Body of pancreas (tissue), 4 donors: ENCODE data around the gene TMEM233. TPM values are rescaled to one million over a fixed set of nuclear protein-coding genes. Genes with fewer than 3 reads are reported as not detected.

Experiments
- ATAC-seq: fragments of 150-250 bp; one replicate; pipeline ENCODE4 v1.9.1; 2016
- DNase-seq, 4 donors: peaks; one replicate each; pipeline ENCODE4 v3.0.0-alpha.2; 2019
- H3K27ac ChIP-seq, 4 donors: fragments of 200-600 bp; sonication (generic); 1 replicate in 3 of 4; 2 replicates in 1 of 4; pipeline versions ENCODE4 v1.5.1 to v1.6.1; 2016 to 2019; ENCODE audit warnings: mild to moderate bottlenecking in 1 of 4, mixed read lengths in 1 of 4, moderate library complexity in 1 of 4
- H3K27me3 ChIP-seq, 2 donors: fragments of 200-600 bp; sonication (generic); one replicate each; pipeline ENCODE4 v1.6.0; 2016; ENCODE audit warnings: mild to moderate bottlenecking in 1 of 2
- H3K36me3 ChIP-seq, 2 donors: fragments of 200-600 bp; sonication (generic); replicated peaks in 1 of 2; 2 replicates each; pipeline ENCODE4 v1.5.1; 2016; ENCODE audit warnings: low read depth in 2 of 2; ENCODE audit not compliant: insufficient read depth in 1 of 2
- H3K4me1 ChIP-seq: fragments of 200-600 bp; sonication (generic); one replicate; pipeline ENCODE4 v1.6.0; 2016
- H3K4me3 ChIP-seq, 2 donors: fragments of 200-600 bp; sonication (generic); 1 replicate in 1 of 2; 2 replicates in 1 of 2; pipeline ENCODE4 v1.5.1; 2016 to 2019
- H3K9me3 ChIP-seq, 3 donors: fragments of 200-600 bp; sonication (generic); 1 replicate in 2 of 3; 2 replicates in 1 of 3; pipeline ENCODE4 v1.5.1; 2016
- POLR2A ChIP-seq, 3 donors: fragments of 450-650 bp; IDR thresholded peaks; one replicate each; pipeline ENCODE4 v1.6.1; 2016; ENCODE audit warnings: antibody characterized with exemption in 3 of 3, mild to moderate bottlenecking in 2 of 3
- WGBS, 2 donors: methylation state at CpG; one replicate each; pipeline ENCODE4 v1.1.5; 2017; 5-methylcytosine and 5-hydroxymethylcytosine counted together
- intact Hi-C: fragments of 100-400 bp; cut with DNase I; formaldehyde crosslinking; loops from one replicate; pipeline ENCODE4 v1.15.1; 2023
- total RNA-seq, 2 donors: library from RNA; depleted of rRNA; stranded (reverse); fragments of >200 nt; gene quantifications; one replicate each; pipeline ENCODE4 v1.1.0, GENCODE V29; 2016
- TF ChIP-seq, protein P1 (sequence below), 7 experiments: fragments of 450-650 bp in 4 of 7; fragments of 200-600 bp in 3 of 7; sonication (generic) in 3 of 7; IDR thresholded peaks; one replicate each; pipeline ENCODE4 v1.5.1; 2016 to 2019; ENCODE audit warnings: antibody characterized with exemption in 7 of 7

Gene TMEM233
- total RNA-seq, 2 donors from 2014 or later: under 0.01 TPM; not detected in 1

DNA sequence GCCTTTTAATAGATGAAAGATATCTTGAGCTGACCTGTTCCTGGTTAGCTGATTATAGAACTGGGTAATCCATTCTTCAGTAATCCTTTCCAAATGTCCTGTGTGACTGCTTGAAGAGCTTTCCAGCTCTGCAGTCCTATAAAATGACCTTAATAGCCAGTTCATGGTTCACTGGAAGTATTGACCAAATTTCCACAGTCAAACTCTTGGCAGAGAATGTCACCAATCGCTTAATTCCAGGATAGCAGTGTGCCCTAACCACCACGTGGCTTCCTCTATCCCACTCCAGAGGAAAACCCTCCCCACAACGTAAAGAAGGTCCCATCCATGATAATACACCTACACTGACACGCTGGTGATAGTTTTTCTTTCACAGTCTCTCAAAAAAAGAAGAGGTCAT is 91.8 kb downstream of the TMEM233 start:
- 66 to 72% methylated on average over 4 of the region's 4 CpGs for WGBS, 2 donors

DNA sequence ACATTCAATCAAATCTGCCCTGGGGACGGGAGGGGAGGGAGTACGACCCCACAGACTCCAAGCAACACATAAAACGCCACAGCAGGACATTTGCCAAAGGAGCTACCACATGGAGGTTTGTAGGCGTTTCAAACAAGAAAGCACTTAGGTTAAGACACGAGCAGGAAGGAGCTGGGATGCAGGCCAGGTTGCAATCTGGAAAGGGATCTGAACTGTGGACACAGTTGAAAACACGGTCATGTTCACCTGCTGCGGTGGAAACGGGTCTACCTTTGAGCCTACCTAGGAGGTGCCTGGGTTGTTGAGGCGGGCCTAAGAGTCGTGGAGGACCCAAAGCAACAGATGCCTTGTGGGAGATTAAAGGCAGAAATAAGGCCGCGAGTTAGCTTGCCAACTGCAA is 92.8 kb downstream of the TMEM233 start:
- no peak overlapping the region for H3K4me3 ChIP-seq
- H3K4me1 ChIP-seq: peaks cover 28% of the 10 kb centered on the region
- H3K27ac ChIP-seq: no peak overlapping the region
- no peaks in the 10 kb centered on the region for H3K27me3 ChIP-seq
- no peak for ATAC-seq
- intact Hi-C loops: no loop called here
- no peaks in the 10 kb centered on the region for H3K9me3 ChIP-seq
- no peaks in the 10 kb centered on the region for H3K36me3 ChIP-seq
- DNase-seq: no peak
- WGBS, 2 donors: 48 to 57% methylated on average over 10 to 12 of the region's 12 CpGs
- TF ChIP-seq, protein P1, sequence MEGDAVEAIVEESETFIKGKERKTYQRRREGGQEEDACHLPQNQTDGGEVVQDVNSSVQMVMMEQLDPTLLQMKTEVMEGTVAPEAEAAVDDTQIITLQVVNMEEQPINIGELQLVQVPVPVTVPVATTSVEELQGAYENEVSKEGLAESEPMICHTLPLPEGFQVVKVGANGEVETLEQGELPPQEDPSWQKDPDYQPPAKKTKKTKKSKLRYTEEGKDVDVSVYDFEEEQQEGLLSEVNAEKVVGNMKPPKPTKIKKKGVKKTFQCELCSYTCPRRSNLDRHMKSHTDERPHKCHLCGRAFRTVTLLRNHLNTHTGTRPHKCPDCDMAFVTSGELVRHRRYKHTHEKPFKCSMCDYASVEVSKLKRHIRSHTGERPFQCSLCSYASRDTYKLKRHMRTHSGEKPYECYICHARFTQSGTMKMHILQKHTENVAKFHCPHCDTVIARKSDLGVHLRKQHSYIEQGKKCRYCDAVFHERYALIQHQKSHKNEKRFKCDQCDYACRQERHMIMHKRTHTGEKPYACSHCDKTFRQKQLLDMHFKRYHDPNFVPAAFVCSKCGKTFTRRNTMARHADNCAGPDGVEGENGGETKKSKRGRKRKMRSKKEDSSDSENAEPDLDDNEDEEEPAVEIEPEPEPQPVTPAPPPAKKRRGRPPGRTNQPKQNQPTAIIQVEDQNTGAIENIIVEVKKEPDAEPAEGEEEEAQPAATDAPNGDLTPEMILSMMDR (IDR thresholded peaks at IDR 0.05): no peak
- TF ChIP-seq POLR2A (IDR thresholded peaks at IDR 0.05): no peak

More for the DNA sequence above, 91.8 kb downstream of the TMEM233 start:
- peak overlapping the region in 3 of 4 donors; percentile 7 to 63 (median 54) for H3K27ac ChIP-seq
- peaks cover 28% of the 10 kb centered on the region for H3K4me1 ChIP-seq
- no peak for TF ChIP-seq POLR2A (IDR thresholded peaks at IDR 0.05)
- TF ChIP-seq, protein P1 (IDR thresholded peaks at IDR 0.05): no peak
- H3K4me3 ChIP-seq: no peak overlapping the region
- H3K36me3 ChIP-seq: peaks cover 1 to 5% of the 10 kb centered on the region in 2 donors
- H3K27me3 ChIP-seq: no peaks in the 10 kb centered on the region
- ATAC-seq (no peak), DNase-seq (no peak)
- intact Hi-C loops: no loop called here
- no peaks in the 10 kb centered on the region for H3K9me3 ChIP-seq

DNA sequence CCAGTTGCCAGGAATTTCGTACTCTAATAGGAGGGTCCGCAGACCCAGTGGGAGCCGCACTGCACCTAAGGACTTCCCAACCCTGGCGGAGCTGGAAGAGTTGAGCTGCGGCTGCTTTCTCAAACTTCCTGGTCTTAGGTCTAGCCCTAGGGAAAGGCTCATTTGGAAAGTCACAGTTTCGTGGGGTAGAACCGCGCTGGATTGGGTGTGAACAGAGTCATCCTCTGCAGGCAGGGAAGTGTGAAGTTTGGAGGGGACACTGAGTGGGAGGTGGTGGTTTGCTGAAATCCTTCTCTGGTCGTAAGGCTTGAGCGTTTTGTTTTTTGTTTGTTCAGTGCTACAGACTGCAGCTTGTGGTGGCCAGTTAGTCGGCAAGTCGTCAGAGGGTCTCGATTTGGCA is 93.2 kb downstream of the TMEM233 start:
- TF ChIP-seq, protein P1 (IDR thresholded peaks at IDR 0.05): no peak
- TF ChIP-seq POLR2A (IDR thresholded peaks at IDR 0.05): no peak
- 85 to 90% methylated on average over 8 to 13 of the region's 13 CpGs for WGBS, 2 donors
- H3K9me3 ChIP-seq: no peaks in the 10 kb centered on the region
- no peak overlapping the region for H3K4me3 ChIP-seq
- ATAC-seq (no peak), DNase-seq (no peak)
- H3K4me1 ChIP-seq: peaks cover 28% of the 10 kb centered on the region
- no peak overlapping the region for H3K27ac ChIP-seq
- H3K27me3 ChIP-seq: no peaks in the 10 kb centered on the region
- intact Hi-C loops: no loop called here
- H3K36me3 ChIP-seq: no peaks in the 10 kb centered on the region

DNA sequence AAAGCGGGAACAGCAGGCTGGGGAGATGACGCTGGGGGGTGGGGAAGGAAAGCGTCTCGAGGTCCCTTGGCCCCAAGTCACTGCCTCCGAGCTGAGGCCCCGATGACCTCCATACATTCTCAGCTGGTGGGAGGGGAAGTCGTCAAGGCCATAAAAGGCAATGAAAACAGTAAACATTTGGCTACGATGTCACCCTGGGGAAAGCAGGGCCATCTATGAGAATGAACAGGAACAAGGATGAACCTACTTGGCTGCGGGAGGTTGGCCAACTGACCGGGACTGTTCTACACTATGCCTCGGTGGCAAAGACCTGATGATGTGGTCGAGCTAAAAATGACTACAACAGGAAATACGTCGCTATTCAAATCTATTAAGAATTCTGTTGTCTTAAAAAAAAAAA is 93.8 kb downstream of the TMEM233 start:
- H3K4me3 ChIP-seq: no peak overlapping the region
- H3K9me3 ChIP-seq: no peaks in the 10 kb centered on the region
- H3K36me3 ChIP-seq: no peaks in the 10 kb centered on the region
- H3K4me1 ChIP-seq: peaks cover 32% of the 10 kb centered on the region
- DNase-seq (no peak), ATAC-seq (no peak)
- H3K27ac ChIP-seq: no peak overlapping the region
- intact Hi-C loops: no loop called here
- 86 to 90% methylated on average over 14 of the region's 14 CpGs for WGBS, 2 donors
- TF ChIP-seq POLR2A (IDR thresholded peaks at IDR 0.05): no peak
- TF ChIP-seq, protein P1 (IDR thresholded peaks at IDR 0.05): no peak
- H3K27me3 ChIP-seq: no peaks in the 10 kb centered on the region

DNA sequence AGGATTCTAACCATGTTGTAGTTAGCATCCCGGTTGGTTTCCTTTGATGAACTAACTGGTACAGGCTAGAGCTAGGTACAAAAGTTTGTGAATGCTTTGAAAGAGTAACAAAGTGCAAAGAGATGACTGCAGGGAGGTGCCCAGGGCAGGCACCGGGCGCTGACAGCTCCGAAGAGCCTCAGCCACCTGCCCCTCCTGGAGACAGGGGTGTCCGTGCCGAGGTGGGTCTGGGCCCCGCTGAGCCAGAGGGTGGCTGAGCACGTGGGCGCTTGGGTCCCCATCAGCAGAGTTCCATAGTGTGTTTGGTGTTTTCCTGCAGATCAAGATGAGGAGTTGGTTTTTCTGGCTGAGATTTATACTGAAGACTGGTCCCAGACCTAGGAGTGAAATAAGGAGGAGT is 94.3 kb downstream of the TMEM233 start:
- H3K4me3 ChIP-seq: no peak overlapping the region
- no peak overlapping the region for H3K27ac ChIP-seq
- TF ChIP-seq POLR2A (IDR thresholded peaks at IDR 0.05): no peak
- TF ChIP-seq, protein P1 (IDR thresholded peaks at IDR 0.05): no peak
- no peaks in the 10 kb centered on the region for H3K36me3 ChIP-seq
- H3K4me1 ChIP-seq: peaks cover 34% of the 10 kb centered on the region
- H3K27me3 ChIP-seq: no peaks in the 10 kb centered on the region
- no peak for ATAC-seq
- 96% methylated on average over 9 of the region's 9 CpGs for WGBS, 2 donors
- no peaks in the 10 kb centered on the region for H3K9me3 ChIP-seq
- intact Hi-C loops: no loop called here
- DNase-seq: no peak
